SK-N-SH (cell line): ENCODE measurements around the gene HAUS7. TPM values are rescaled to one million over a fixed set of nuclear protein-coding genes. Genes with fewer than 3 reads are reported as not detected.

Experiments
- CTCF ChIA-PET: fragments of 300-600, 350-600 bp; formaldehyde crosslinking; extraction: SDS; loops from one replicate; lab custom pipeline; 2021; lab: Yijun Ruan, JAX
- POLR2A ChIA-PET: fragments of 350-600 bp; sonication (Branson Sonifier 250); formaldehyde crosslinking; extraction: SDS; loops from one replicate; lab custom pipeline; 2020; ENCODE audit warnings: antibody characterized with exemption, inconsistent platforms; lab: Yijun Ruan, JAX
- DNase-seq: peaks from one replicate; pipeline ENCODE4 v3.0.0; 2012
- H2AFZ ChIP-seq: fragments of 200-600 bp; sonication (generic); 2 replicates; pipeline ENCODE4 v1.8.1; 2016; ENCODE audit warnings: antibody characterized with exemption, mild to moderate bottlenecking, low read depth
- H3F3A ChIP-seq: fragments of 200-600 bp; sonication (generic); replicated peaks from 2 replicates; pipeline ENCODE3; 2016; ENCODE audit warnings: antibody characterized with exemption, mild to moderate bottlenecking; ENCODE audit not compliant: insufficient read depth
- H3K27ac ChIP-seq, 2 experiments: fragments of 200-500 bp in 1 of 2; fragments of 200-600 bp in 1 of 2; sonication (Bioruptor generic) in 1 of 2; sonication (generic), shearing (Covaris generic) in 1 of 2; 2 replicates each; pipeline versions ENCODE4 v1.5.1 to v1.6.1; 2014 to 2016; ENCODE audit warnings: low read depth in 2 of 2, inconsistent platforms in 1 of 2, low read length in 1 of 2, mild to moderate bottlenecking in 1 of 2, mixed read lengths in 1 of 2
- H3K27me3 ChIP-seq: fragments of 200-600 bp; sonication (generic), shearing (Covaris generic); 2 replicates; pipeline ENCODE4 v1.6.1; 2016; ENCODE audit warnings: mixed run types; ENCODE audit not compliant: insufficient read depth
- H3K36me3 ChIP-seq, 2 experiments: fragments of 200-500 bp in 1 of 2; fragments of 200-600 bp in 1 of 2; sonication (Bioruptor generic) in 1 of 2; sonication (generic) in 1 of 2; replicated peaks in 1 of 2; 2 replicates each; pipeline versions ENCODE3 to v1.5.1; 2014 to 2016; ENCODE audit warnings: low read length in 1 of 2, mild to moderate bottlenecking in 1 of 2; ENCODE audit not compliant: insufficient read depth in 2 of 2, control insufficient read depth in 1 of 2
- H3K4me1 ChIP-seq, 2 experiments: fragments of 200-500 bp in 1 of 2; fragments of 200-600 bp in 1 of 2; sonication (Bioruptor generic) in 1 of 2; sonication (generic), shearing (Covaris generic) in 1 of 2; 2 replicates each; pipeline versions ENCODE4 v1.5.1 to v1.6.1; 2014 to 2016; ENCODE audit warnings: low read depth in 1 of 2, low read length in 1 of 2, mixed run types in 1 of 2; ENCODE audit not compliant: insufficient read depth in 2 of 2, control insufficient read depth in 1 of 2
- H3K4me2 ChIP-seq: fragments of 200-600 bp; sonication (generic), shearing (Covaris generic); 2 replicates; pipeline ENCODE4 v1.6.1; 2017; ENCODE audit warnings: mixed run types
- H3K4me3 ChIP-seq, 2 experiments: fragments of 200-500 bp in 1 of 2; fragments of 200-600 bp in 1 of 2; sonication (Bioruptor generic) in 1 of 2; sonication (generic), shearing (Covaris generic) in 1 of 2; 2 replicates each; pipeline versions ENCODE4 v1.5.1 to v1.8.1; 2014 to 2016; ENCODE audit warnings: low read depth in 2 of 2, inconsistent platforms in 1 of 2, low read length in 1 of 2, mild to moderate bottlenecking in 1 of 2, mixed read lengths in 1 of 2, moderate library complexity in 1 of 2
- H3K79me2 ChIP-seq: fragments of 200-600 bp; sonication (generic); 2 replicates; pipeline ENCODE4 v1.8.1; 2017; ENCODE audit warnings: mild to moderate bottlenecking; ENCODE audit not compliant: insufficient read depth
- H3K9ac ChIP-seq: fragments of 200-600 bp; sonication (generic); 2 replicates; pipeline ENCODE4 v1.6.1; 2017; ENCODE audit warnings: mixed run types
- H3K9me2 ChIP-seq: fragments of 200-600 bp; sonication (generic); 2 replicates; pipeline ENCODE4 v1.6.1; 2017; ENCODE audit warnings: mixed run types
- H3K9me3 ChIP-seq: fragments of 200-600 bp; sonication (generic); 2 replicates; pipeline ENCODE4 v1.6.1; 2017; ENCODE audit warnings: mixed run types, mild to moderate bottlenecking, moderate library complexity
- H4K20me1 ChIP-seq: fragments of 200-600 bp; sonication (generic); 2 replicates; pipeline ENCODE4 v1.6.1; 2017; ENCODE audit warnings: mild to moderate bottlenecking, mixed run types; ENCODE audit not compliant: insufficient read depth
- CHD2 ChIP-seq: fragments of 150-350 bp; IDR thresholded peaks from 2 replicates; pipeline ENCODE4 v1.6.1; 2018; ENCODE audit warnings: low read length; ENCODE audit not compliant: partially characterized antibody
- ELF1 ChIP-seq: IDR thresholded peaks from 2 replicates; pipeline ENCODE4 v1.4.0; 2012
- EP300 ChIP-seq, 2 experiments: IDR thresholded peaks; 2 replicates each; pipeline versions ENCODE4 v1.4.0 to v1.6.1; 2012; ENCODE audit warnings: borderline replicate concordance in 1 of 2, low read depth in 1 of 2, low read length in 1 of 2
- FOSL2 ChIP-seq: IDR thresholded peaks from 2 replicates; pipeline ENCODE4 v1.4.0; 2012; ENCODE audit warnings: low read depth, mild to moderate bottlenecking, moderate library complexity, borderline replicate concordance
- FOXM1 ChIP-seq: IDR thresholded peaks from 2 replicates; pipeline ENCODE4 v1.4.0; 2012; ENCODE audit warnings: low read depth, mild to moderate bottlenecking
- GATA2 ChIP-seq: sonication (generic); formaldehyde crosslinking; IDR thresholded peaks from 2 replicates; pipeline ENCODE4 v1.5.0; 2020; ENCODE audit warnings: mild to moderate bottlenecking, missing genetic modification reagents
- IRF3 ChIP-seq: fragments of 150-350 bp; IDR thresholded peaks from 2 replicates; pipeline ENCODE4 v1.6.1; 2016; ENCODE audit warnings: mild to moderate bottlenecking, low read depth, low read length
- JUND ChIP-seq: IDR thresholded peaks from 2 replicates; pipeline ENCODE4 v1.4.0; 2012
- MAX ChIP-seq: IDR thresholded peaks from 2 replicates; pipeline ENCODE4 v1.4.0; 2012; ENCODE audit warnings: low read depth
- MEF2A ChIP-seq: IDR thresholded peaks from 2 replicates; pipeline ENCODE4 v1.4.0; 2012; ENCODE audit warnings: low read depth, borderline replicate concordance
- NRF1 ChIP-seq: IDR thresholded peaks from 2 replicates; pipeline ENCODE4 v1.6.1; 2012; ENCODE audit warnings: low read depth, mild to moderate bottlenecking, low read length
- PBX3 ChIP-seq: IDR thresholded peaks from 2 replicates; pipeline ENCODE4; 2012
- POLR2AphosphoS5 ChIP-seq: IDR thresholded peaks from 2 replicates; pipeline ENCODE4 v1.6.1; 2012; ENCODE audit warnings: low read depth, low read length
- RFX5 ChIP-seq: IDR thresholded peaks from 2 replicates; pipeline ENCODE4 v1.6.1; 2012; ENCODE audit warnings: mild to moderate bottlenecking, improper control_type of control experiment, low read length
- RXRA ChIP-seq: IDR thresholded peaks from 2 replicates; pipeline ENCODE4 v1.4.0; 2012; ENCODE audit warnings: low read depth, mild to moderate bottlenecking, borderline replicate concordance
- SMC3 ChIP-seq: IDR thresholded peaks from 2 replicates; pipeline ENCODE4 v1.6.1; 2012; ENCODE audit warnings: low read depth, low read length, improper control_type of control experiment
- USF1 ChIP-seq: IDR thresholded peaks from 2 replicates; pipeline ENCODE4 v1.4.0; 2012; ENCODE audit warnings: low read depth, borderline replicate concordance
- USF2 ChIP-seq: fragments of 150-350 bp; IDR thresholded peaks from 2 replicates; pipeline ENCODE4 v1.6.1; 2017; ENCODE audit warnings: antibody characterized with exemption, low read length, low read depth, borderline replicate concordance
- YY1 ChIP-seq: IDR thresholded peaks from 2 replicates; pipeline ENCODE4 v1.4.0; 2012; ENCODE audit warnings: low read depth, mild to moderate bottlenecking
- WGBS: methylation state at CpG from one replicate; pipeline ENCODE4 v1.1.6; 2017; ENCODE audit warnings: low lambda C conversion rate; 5-methylcytosine and 5-hydroxymethylcytosine counted together
- polyA plus RNA-seq, 3 experiments: library from polyadenylated mRNA; depleted of rRNA; stranded (reverse); fragments of >200 nt; gene quantifications; 2 replicates each; pipeline ENCODE4 v1.2.3, GENCODE V29; 2012

HAUS7 gene
- polyA plus RNA-seq, 1 of the 3 experiments (the other 2 are of a cell fraction): 39.7 TPM

GRCh38 chrX:153441296-153441695 is 29.1 kb downstream of the HAUS7 start:
- Histone ChIP-seq H2AFZ (no peak overlapping the region), H3K27me3 (peaks cover 38% of the 10 kb centered on the region), H3K27ac (no peak overlapping the region), H3K4me2 (no peak overlapping the region), H3K79me2 (no peaks in the 10 kb centered on the region), H3K9me2 (no peaks in the 10 kb centered on the region), H3K36me3 (no peaks in the 10 kb centered on the region), H3F3A (no peaks in the 10 kb centered on the region), H3K4me3 (no peak overlapping the region), H4K20me1 (no peaks in the 10 kb centered on the region), H3K4me1 (no peaks in the 10 kb centered on the region), H3K9me3 (no peaks in the 10 kb centered on the region), H3K9ac (no peak overlapping the region)
- no peak for DNase-seq
- TF ChIP-seq CHD2: no peak
- no peak for TF ChIP-seq RXRA
- no peak for TF ChIP-seq MEF2A
- TF ChIP-seq NRF1: no peak
- no peak for TF ChIP-seq JUND
- no peak for TF ChIP-seq FOXM1
- TF ChIP-seq ELF1: no peak
- POLR2A ChIA-PET: no interaction called here
- CTCF ChIA-PET: interaction anchor here (0.6 kb wide), 1 partner anchor 289 kb away, joined by 3 read pairs; no protein-coding TSS in a partner anchor
- 51% methylated on average over 7 of the region's 7 CpGs for WGBS

GRCh38 chrX:153440556-153441135 is 29.7 kb downstream of the HAUS7 start:
- Histone ChIP-seq H3F3A (no peaks in the 10 kb centered on the region), H3K27me3 (peaks cover 34% of the 10 kb centered on the region), H3K4me1 (no peaks in the 10 kb centered on the region), H3K27ac (no peak overlapping the region), H3K79me2 (no peaks in the 10 kb centered on the region), H3K9me2 (no peaks in the 10 kb centered on the region), H4K20me1 (no peaks in the 10 kb centered on the region), H3K9ac (no peak overlapping the region), H3K4me2 (no peak overlapping the region), H3K4me3 (no peak overlapping the region), H3K9me3 (no peaks in the 10 kb centered on the region), H3K36me3 (no peaks in the 10 kb centered on the region), H2AFZ (no peak overlapping the region)
- TF ChIP-seq YY1 (no peak), USF1 (no peak), IRF3 (no peak), FOSL2 (no peak), GATA2 (CRISPR knock-in tag) (no peak), SMC3 (no peak), MAX (no peak), POLR2AphosphoS5 (no peak), FOXM1 (no peak), EP300 (IDR thresholded peaks at IDR 0.05; ENCODE audit: borderline replicate concordance in 1 of 2, low read depth in 1 of 2, low read length in 1 of 2) (no peak), MEF2A (no peak), RFX5 (no peak), PBX3 (no peak), USF2 (no peak)
- POLR2A ChIA-PET: no interaction called here
- no peak for DNase-seq
- CTCF ChIA-PET: interaction anchor here (0.6 to 1.0 kb wide), 2 partner anchors 288 to 388 kb away, joined by 3 read pairs; no protein-coding TSS in a partner anchor
- WGBS: 23% methylated on average over 12 of the region's 13 CpGs
